ENCODE results near the gene SDHAF1. TPM values are rescaled to one million over a fixed set of nuclear protein-coding genes. Genes with fewer than 3 reads are reported as not detected.

Gene SDHAF1
- total RNA-seq, 1 experiment from 2014 or later = 16.9 TPM

- ChIA-PET POLR2A (ENCODE audit: unreplicated experiment) (no interaction called here), CTCF (interaction anchor here (0.7 kb wide), 1 partner anchor 1356 kb away, joined by 10 read pairs; no protein-coding TSS in a partner anchor)
- H3K9me2 ChIP-seq (ENCODE audit: insufficient read depth) = no peaks in the 10 kb centered on the region
- H3K4me2 ChIP-seq = peak overlapping the region; percentile 74
- H3F3A ChIP-seq (ENCODE audit: insufficient read depth, low read depth) = no peaks in the 10 kb centered on the region
- no peaks in the 10 kb centered on the region for H3K79me2 ChIP-seq (ENCODE audit: low read depth)
- H4K20me1 ChIP-seq (ENCODE audit: insufficient read depth) = no peaks in the 10 kb centered on the region
- DNase-seq = no peak
- H2AFZ ChIP-seq = no peak overlapping the region
- no peaks in the 10 kb centered on the region; the same call in 1 of the 2 replicates for H3K9me3 ChIP-seq (ENCODE audit: insufficient read depth, low read depth)
- peak overlapping the region; percentile 46; the same call in 1 of the 2 replicates for H3K4me3 ChIP-seq
- peaks cover 69% of the 10 kb centered on the region for H3K27me3 ChIP-seq (ENCODE audit: insufficient read depth, low read depth)
- intact Hi-C loops (cut with micrococcal nuclease; ENCODE audit: unreplicated experiment) = no loop called here
- no TSS peak for BruUV-seq (replicated peaks)
- TF ChIP-seq EZH2 (IDR thresholded peaks at IDR 0.05; ENCODE audit: low read depth) (no peak), CTCF (conservative IDR thresholded peaks at IDR 0.05) (no peak)
- no peaks in the 10 kb centered on the region for H3K36me3 ChIP-seq (ENCODE audit: low read depth)
- H3K4me1 ChIP-seq (replicated peaks; ENCODE audit: insufficient read depth) = no peaks in the 10 kb centered on the region
- H3K27ac ChIP-seq = no peak overlapping the region
These were observed 8.1 kb upstream of the SDHAF1 start for GRCh38 chr19:35986664-35987570.

- TF ChIP-seq EZH2 (IDR thresholded peaks at IDR 0.05; ENCODE audit: low read depth) (no peak), CTCF (conservative IDR thresholded peaks at IDR 0.05) (no peak)
- Histone ChIP-seq H2AFZ (no peak overlapping the region), H3K9me2 (ENCODE audit: insufficient read depth) (no peaks in the 10 kb centered on the region), H3K4me2 (peak overlapping the region; percentile 74), H3F3A (ENCODE audit: insufficient read depth, low read depth) (no peaks in the 10 kb centered on the region), H3K4me3 (peak overlapping the region; percentile 46; the same call in 1 of the 2 replicates), H3K79me2 (ENCODE audit: low read depth) (no peaks in the 10 kb centered on the region), H3K36me3 (ENCODE audit: low read depth) (no peaks in the 10 kb centered on the region), H3K27ac (no peak overlapping the region), H3K9me3 (ENCODE audit: insufficient read depth, low read depth) (no peaks in the 10 kb centered on the region; the same call in 1 of the 2 replicates), H4K20me1 (ENCODE audit: insufficient read depth) (no peaks in the 10 kb centered on the region), H3K27me3 (ENCODE audit: insufficient read depth, low read depth) (peaks cover 63% of the 10 kb centered on the region), H3K4me1 (replicated peaks; ENCODE audit: insufficient read depth) (no peaks in the 10 kb centered on the region)
- POLR2A ChIA-PET (ENCODE audit: unreplicated experiment) = no interaction called here
- intact Hi-C loops (cut with micrococcal nuclease; ENCODE audit: unreplicated experiment) = no loop called here
- CTCF ChIA-PET = interaction anchor here (0.7 kb wide), 1 partner anchor 1355 kb away, joined by 10 read pairs; no protein-coding TSS in a partner anchor
- DNase-seq = no peak
- BruUV-seq (replicated peaks) = no TSS peak
These were observed 7.5 kb upstream of the SDHAF1 start for GRCh38 chr19:35987571-35987896.

- intact Hi-C loops (cut with micrococcal nuclease; ENCODE audit: unreplicated experiment) = no loop called here
- H3K9me3 ChIP-seq (ENCODE audit: insufficient read depth, low read depth) = no peaks in the 10 kb centered on the region; the same call in 1 of the 2 replicates
- H2AFZ ChIP-seq = no peak overlapping the region
- H3K4me3 ChIP-seq = no peak overlapping the region
- DNase-seq = no peak
- no peaks in the 10 kb centered on the region for H3K4me1 ChIP-seq (replicated peaks; ENCODE audit: insufficient read depth)
- H3F3A ChIP-seq (ENCODE audit: insufficient read depth, low read depth) = no peaks in the 10 kb centered on the region
- no peaks in the 10 kb centered on the region for H4K20me1 ChIP-seq (ENCODE audit: insufficient read depth)
- H3K27ac ChIP-seq = no peak overlapping the region
- no peaks in the 10 kb centered on the region for H3K9me2 ChIP-seq (ENCODE audit: insufficient read depth)
- ChIA-PET CTCF (no interaction called here), POLR2A (ENCODE audit: unreplicated experiment) (no interaction called here)
- H3K36me3 ChIP-seq (ENCODE audit: low read depth) = no peaks in the 10 kb centered on the region
- H3K79me2 ChIP-seq (ENCODE audit: low read depth) = no peaks in the 10 kb centered on the region
- H3K4me2 ChIP-seq = no peak overlapping the region
- peaks cover 51% of the 10 kb centered on the region for H3K27me3 ChIP-seq (ENCODE audit: insufficient read depth, low read depth)
- no TSS peak for BruUV-seq (replicated peaks)
- TF ChIP-seq EZH2 (IDR thresholded peaks at IDR 0.05; ENCODE audit: low read depth) = no peak
- TF ChIP-seq CTCF (conservative IDR thresholded peaks at IDR 0.05) = no peak
These were observed 6.2 kb upstream of the SDHAF1 start for GRCh38 chr19:35988824-35989223.
